Natural killer cell (primary cell): Measurements from ENCODE around the gene PRR14L. TPM values are rescaled to one million over a fixed set of nuclear protein-coding genes. Genes with fewer than 3 reads are reported as not detected.
"Not testable (repeated sequence)": the region's sequence is repeated elsewhere in the genome, so short reads cannot be mapped to it uniquely, and the experiment has no call there.

Experiments
- ATAC-seq, 3 donors: fragments of 150-1000 bp in 2 of 3; fragments of 200-7000 bp in 1 of 3; cut with Tn5 transposase; 1 replicate in 1 of 3; 2 replicates in 2 of 3; pipeline ENCODE4 v1.10.0; 2021; ENCODE audit warnings: mild to moderate bottlenecking in 2 of 3, moderate library complexity in 2 of 3
- DNase-seq, 2 donors: peaks; one replicate each; pipeline versions ENCODE4 v3.0.0 to v3.0.0-alpha.2; 2013 to 2021; ENCODE audit warnings: mixed read lengths in 1 of 2
- H3K27ac ChIP-seq: one replicate; pipeline ENCODE4 v1.5.1; 2013; ENCODE audit warnings: mild to moderate bottlenecking, low read length
- H3K27me3 ChIP-seq: one replicate; pipeline ENCODE4 v1.6.1; 2013; ENCODE audit warnings: low read length; ENCODE audit not compliant: control insufficient read depth, insufficient read depth
- H3K36me3 ChIP-seq: one replicate; pipeline ENCODE4 v1.6.1; 2013; ENCODE audit warnings: low read length; ENCODE audit not compliant: control insufficient read depth, insufficient read depth
- H3K4me1 ChIP-seq: one replicate; pipeline ENCODE4 v1.6.1; 2013; ENCODE audit warnings: low read length; ENCODE audit not compliant: control insufficient read depth, insufficient read depth
- H3K4me3 ChIP-seq: one replicate; pipeline ENCODE4 v1.5.1; 2013; ENCODE audit warnings: low read length
- H3K9me3 ChIP-seq: one replicate; pipeline ENCODE4 v1.6.1; 2013; ENCODE audit warnings: low read length; ENCODE audit not compliant: control insufficient read depth, insufficient read depth
- H3K27ac Mint-ChIP-seq, 2 donors: one replicate each; pipeline ENCODE4 v1.8.0; 2022; ENCODE audit warnings: mild to moderate bottlenecking in 2 of 2, mixed read lengths in 2 of 2, moderate library complexity in 1 of 2
- H3K27me3 Mint-ChIP-seq, 2 donors: one replicate each; pipeline ENCODE4 v1.8.0; 2022; ENCODE audit warnings: low read depth in 2 of 2, mixed read lengths in 2 of 2
- H3K36me3 Mint-ChIP-seq: one replicate; pipeline ENCODE4 v1.8.0; 2022; ENCODE audit warnings: mixed read lengths
- H3K4me1 Mint-ChIP-seq, 2 donors: one replicate each; pipeline ENCODE4 v1.8.0; 2022; ENCODE audit warnings: mixed read lengths in 2 of 2
- H3K4me3 Mint-ChIP-seq: one replicate; pipeline ENCODE4 v1.8.0; 2022; ENCODE audit warnings: mild to moderate bottlenecking, moderate library complexity, mixed read lengths
- H3K9me3 Mint-ChIP-seq, 2 donors: one replicate each; pipeline ENCODE4 v1.8.0; 2022; ENCODE audit warnings: mixed read lengths in 2 of 2
- WGBS: methylation state at CpG from one replicate; pipeline ENCODE4 v1.1.7; 2013; ENCODE audit warnings: missing lambda C conversion rate; ENCODE audit not compliant: insufficient coverage; 5-methylcytosine and 5-hydroxymethylcytosine counted together
- intact Hi-C: fragments of 100-400 bp; cut with micrococcal nuclease; formaldehyde crosslinking; loops from one replicate; pipeline ENCODE4 v1.14.2; 2022
- total RNA-seq, 4 donors: library from RNA; stranded (reverse); fragments of 120-200 nt in 1 of 4; gene quantifications; one replicate each; pipeline versions ENCODE4 v1.2.3 to v1.2.4, GENCODE V29; 2013 to 2022
- TF ChIP-seq, protein P1 (sequence below): fragments of 200-600 bp; IDR thresholded peaks from one replicate; pipeline ENCODE4 v1.8.0; 2022; ENCODE audit warnings: antibody characterized with exemption

PRR14L gene
- 10 to 100 TPM; 39.3 to 54.1 (median 54.0) TPM for total RNA-seq
- total RNA-seq (2013), result 38.3 TPM

DNA sequence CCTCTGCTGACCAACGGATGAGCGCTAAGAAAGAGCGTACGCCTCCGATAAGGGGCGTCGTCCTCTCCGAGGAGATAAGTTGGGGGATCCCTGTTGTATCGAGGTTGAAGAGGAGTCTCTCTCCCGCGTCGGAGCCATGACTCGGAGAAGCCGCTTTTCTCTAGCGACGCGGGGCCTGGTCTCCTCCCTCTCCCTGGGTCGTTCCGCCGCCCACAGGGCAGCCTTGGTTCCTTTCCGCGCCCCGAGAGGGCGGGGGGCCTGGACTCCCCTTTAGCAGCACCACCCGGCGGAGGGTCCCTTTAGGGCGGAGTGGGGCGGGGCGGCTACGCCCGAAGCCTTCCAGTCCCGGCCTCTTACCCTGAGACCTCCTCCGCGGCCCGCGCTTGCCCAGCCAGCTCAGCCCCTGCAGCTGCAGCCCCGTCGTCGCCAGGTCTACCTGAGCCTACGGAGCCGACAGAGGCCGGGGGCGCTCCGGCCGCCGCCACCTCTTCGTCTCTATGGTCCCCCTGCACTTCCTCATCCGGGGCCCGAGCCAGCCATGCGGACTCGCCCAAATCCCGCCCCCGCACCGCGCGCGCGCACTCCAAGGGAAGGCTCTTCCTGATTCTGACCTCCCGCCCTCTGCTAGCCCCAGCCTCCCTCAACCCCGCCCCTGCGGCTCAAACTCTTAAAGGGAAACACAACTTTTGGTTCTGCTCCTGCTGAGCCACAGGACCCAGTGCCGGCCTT lies at the start of gene PRR14L:
TSS of gene PRR14L (minus strand) at position 497 of the 729 bp plus-strand sequence. CDS start 11,272 bp downstream, outside the sequence.
- H3K4me3 ChIP-seq, result peak within 1 kb of the TSS; percentile 92
- ATAC-seq, result peak; percentile 76 to 93 (median 79)
- under 1% methylated on average over 62 of the region's 62 CpGs for WGBS
- H3K4me1 ChIP-seq, result peaks cover 42% of the 10 kb centered on the region
- intact Hi-C loops, result loop anchor here (2.0 to 5.0 kb wide), 2 partner anchors 85 to 252 kb away; partner anchors contain the start of gene SFI1
- Mint-ChIP-seq H3K4me3 (peak within 1 kb of the TSS; percentile 98), H3K27ac (peak within 1 kb of the TSS; percentile 87 to 89), H3K4me1 (peaks cover 47 to 56% of the 10 kb centered on the region in 2 donors), H3K36me3 (no peaks in the 10 kb centered on the region), H3K27me3 (no peaks in the 10 kb centered on the region), H3K9me3 (no peaks in the 10 kb centered on the region)
- peak within 1 kb of the TSS; percentile 81 for H3K27ac ChIP-seq
- TF ChIP-seq, protein P1, sequence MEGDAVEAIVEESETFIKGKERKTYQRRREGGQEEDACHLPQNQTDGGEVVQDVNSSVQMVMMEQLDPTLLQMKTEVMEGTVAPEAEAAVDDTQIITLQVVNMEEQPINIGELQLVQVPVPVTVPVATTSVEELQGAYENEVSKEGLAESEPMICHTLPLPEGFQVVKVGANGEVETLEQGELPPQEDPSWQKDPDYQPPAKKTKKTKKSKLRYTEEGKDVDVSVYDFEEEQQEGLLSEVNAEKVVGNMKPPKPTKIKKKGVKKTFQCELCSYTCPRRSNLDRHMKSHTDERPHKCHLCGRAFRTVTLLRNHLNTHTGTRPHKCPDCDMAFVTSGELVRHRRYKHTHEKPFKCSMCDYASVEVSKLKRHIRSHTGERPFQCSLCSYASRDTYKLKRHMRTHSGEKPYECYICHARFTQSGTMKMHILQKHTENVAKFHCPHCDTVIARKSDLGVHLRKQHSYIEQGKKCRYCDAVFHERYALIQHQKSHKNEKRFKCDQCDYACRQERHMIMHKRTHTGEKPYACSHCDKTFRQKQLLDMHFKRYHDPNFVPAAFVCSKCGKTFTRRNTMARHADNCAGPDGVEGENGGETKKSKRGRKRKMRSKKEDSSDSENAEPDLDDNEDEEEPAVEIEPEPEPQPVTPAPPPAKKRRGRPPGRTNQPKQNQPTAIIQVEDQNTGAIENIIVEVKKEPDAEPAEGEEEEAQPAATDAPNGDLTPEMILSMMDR, result no peak
- no peaks in the 10 kb centered on the region for H3K9me3 ChIP-seq
- H3K27me3 ChIP-seq, result no peaks in the 10 kb centered on the region
- peaks cover 6% of the 10 kb centered on the region for H3K36me3 ChIP-seq
- DNase-seq, result peak; percentile 97 to 99

DNA sequence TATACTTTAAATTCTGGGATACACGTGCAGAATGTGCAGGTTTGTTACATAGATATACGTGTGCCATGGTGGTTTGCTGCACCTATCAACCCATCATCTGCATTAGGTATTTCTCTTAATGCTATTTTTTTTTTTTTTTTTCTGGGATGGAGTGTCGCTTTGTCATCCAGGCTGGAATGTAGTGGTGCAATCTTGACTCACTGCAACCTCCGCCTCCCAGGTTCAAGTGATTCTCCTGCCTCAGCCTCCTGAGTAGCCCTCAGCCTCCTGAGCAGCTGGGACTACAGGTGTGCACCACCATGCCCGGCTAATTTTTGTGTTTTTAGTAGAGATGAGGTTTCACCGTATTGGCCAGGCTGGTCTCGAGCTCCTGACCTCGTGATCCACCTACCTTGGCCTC lies 49.4 kb upstream of the PRR14L start:
- intact Hi-C loops, H3K27me3 Mint-ChIP-seq, H3K27ac Mint-ChIP-seq, H3K4me1 ChIP-seq, H3K4me3 ChIP-seq, H3K27ac ChIP-seq, DNase-seq, H3K4me3 Mint-ChIP-seq, H3K9me3 Mint-ChIP-seq, ATAC-seq, H3K27me3 ChIP-seq, H3K4me1 Mint-ChIP-seq, H3K9me3 ChIP-seq: not testable (repeated sequence)
- H3K36me3 ChIP-seq, result peaks cover 54% of the 10 kb centered on the region
- WGBS, result over 99% methylated on average over 5 of the region's 8 CpGs
- H3K36me3 Mint-ChIP-seq, result peaks cover 11% of the 10 kb centered on the region

DNA sequence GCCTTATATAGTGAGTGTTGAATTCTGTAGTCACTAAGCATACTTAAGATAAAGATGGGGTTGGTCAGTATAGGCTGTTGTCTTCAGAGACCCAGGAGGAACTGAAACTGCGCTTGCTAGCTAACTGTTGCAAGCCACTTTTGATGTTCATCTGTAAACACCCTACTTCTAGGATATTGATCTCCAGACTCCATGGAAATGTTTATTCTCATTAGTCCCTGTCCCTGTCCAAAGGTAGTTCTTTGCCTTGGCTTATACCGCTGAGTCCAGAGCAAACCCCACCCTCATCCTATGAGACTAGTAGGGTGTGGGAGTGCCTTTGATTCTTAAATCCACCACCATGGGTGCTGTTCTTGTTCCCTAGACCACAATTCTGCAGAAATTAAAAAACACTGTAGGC lies 40.3 kb upstream of the PRR14L start:
- Mint-ChIP-seq H3K4me3 (no peak overlapping the region), H3K4me1 (no peaks in the 10 kb centered on the region), H3K27me3 (no peaks in the 10 kb centered on the region), H3K36me3 (no peaks in the 10 kb centered on the region), H3K9me3 (no peaks in the 10 kb centered on the region), H3K27ac (no peak overlapping the region)
- Histone ChIP-seq H3K27ac (no peak overlapping the region), H3K4me3 (no peak overlapping the region), H3K4me1 (no peaks in the 10 kb centered on the region), H3K9me3 (no peaks in the 10 kb centered on the region), H3K36me3 (peaks cover 6% of the 10 kb centered on the region), H3K27me3 (no peaks in the 10 kb centered on the region)
- 60% methylated on average over 1 of the region's 2 CpGs for WGBS
- TF ChIP-seq, protein P1, result no peak
- DNase-seq (no peak), ATAC-seq (no peak)
- intact Hi-C loops, result no loop called here

DNA sequence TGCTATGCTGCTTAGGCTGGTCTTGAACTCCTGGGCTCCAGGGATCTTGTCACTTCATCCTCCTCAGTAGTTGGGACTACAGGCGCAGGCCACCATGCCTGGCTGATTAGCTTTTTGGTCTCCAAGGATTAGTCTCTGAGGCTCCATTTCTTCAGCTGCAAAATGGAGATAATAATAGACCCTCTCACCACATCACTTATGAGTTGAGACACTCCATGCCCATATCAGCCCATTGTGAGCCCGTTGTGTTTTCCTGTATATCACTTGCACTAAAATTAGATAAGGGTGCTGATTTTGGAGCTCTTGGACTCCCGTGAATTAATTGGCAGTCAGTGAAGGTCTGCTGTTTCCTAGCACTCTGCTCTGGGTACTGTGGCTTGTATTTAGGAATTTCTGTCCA lies 39.9 kb upstream of the PRR14L start:
- H3K9me3 ChIP-seq, result no peaks in the 10 kb centered on the region
- no peak overlapping the region for H3K27ac ChIP-seq
- 77% methylated on average over 3 of the region's 3 CpGs for WGBS
- DNase-seq (no peak), ATAC-seq (no peak)
- no peak overlapping the region for H3K4me3 ChIP-seq
- Mint-ChIP-seq H3K27me3 (no peaks in the 10 kb centered on the region), H3K36me3 (no peaks in the 10 kb centered on the region), H3K9me3 (no peaks in the 10 kb centered on the region), H3K4me1 (no peaks in the 10 kb centered on the region), H3K4me3 (no peak overlapping the region), H3K27ac (no peak overlapping the region)
- H3K27me3 ChIP-seq, result no peaks in the 10 kb centered on the region
- peaks cover 10% of the 10 kb centered on the region for H3K36me3 ChIP-seq
- H3K4me1 ChIP-seq, result no peaks in the 10 kb centered on the region
- intact Hi-C loops, result no loop called here
- TF ChIP-seq, protein P1, result no peak
